ENCODE data around the gene CHAC1.

GRCh38 chr15:40958146-40958545, 4.9 kb downstream of the CHAC1 start:
- no peak for TF ChIP-seq EZH2 (optimal IDR thresholded peaks at IDR 0.05; ENCODE audit: low read depth, low read length)
- TF ChIP-seq CTCF (IDR thresholded peaks at IDR 0.05; ENCODE audit: low read length): no peak
